Measurements from ENCODE around the gene LANCL2. TPM values are rescaled to one million over a fixed set of nuclear protein-coding genes. Genes with fewer than 3 reads are reported as not detected.

Gene LANCL2
- total and polyA plus RNA-seq, 2 of the 4 experiments (the other 2 are of a cell fraction): 11.7 to 17.9 TPM

DNA sequence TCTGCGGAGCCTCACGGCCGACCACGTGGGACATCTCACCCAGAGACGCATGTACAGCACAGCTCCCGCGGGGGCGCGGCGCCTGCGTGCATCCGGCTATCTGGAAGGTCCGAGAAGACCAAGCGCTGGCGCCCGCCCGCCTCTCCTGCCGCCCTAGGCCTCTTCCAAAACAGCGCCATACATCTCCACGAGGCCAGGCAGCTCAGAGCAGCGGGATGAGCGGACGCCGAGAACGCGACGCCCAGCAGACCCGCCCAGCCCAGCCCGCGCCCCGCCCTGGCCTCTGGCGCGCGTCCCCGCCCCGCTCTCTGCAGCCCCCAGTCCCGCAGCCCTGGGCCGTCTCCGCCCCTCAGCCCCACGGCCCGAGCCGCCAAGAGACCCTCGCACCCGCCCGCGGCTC is 20.3 kb upstream of the LANCL2 start:
- intact Hi-C loops (cut with micrococcal nuclease) (no loop called here), in situ Hi-C loops (cut with MboI; ENCODE audit: low sequenced_read_pairs) (no loop called here), dilution Hi-C loops (cut with HindIII; ENCODE audit: low sequenced_read_pairs, unreplicated experiment) (no loop called here)
- Histone ChIP-seq H3K4me1 (ENCODE audit: control insufficient read depth, insufficient read depth, low read length) (no peaks in the 10 kb centered on the region), H3K4ac (ENCODE audit: low read depth, low read length) (no peak overlapping the region), H2AK5ac (ENCODE audit: low read depth, low read length) (no peak overlapping the region), H3K14ac (replicated peaks; ENCODE audit: low read depth, low read length) (no peak overlapping the region), H3K56ac (ENCODE audit: extremely low read depth, insufficient read depth, low read length) (no peak overlapping the region), H3K4me3 (ENCODE audit: insufficient read depth, low read depth, low read length) (no peak overlapping the region), H3K36me3 (ENCODE audit: control insufficient read depth, insufficient read depth, low read length) (no peaks in the 10 kb centered on the region), H3K79me1 (ENCODE audit: low read depth in 1 of 2, low read length in 2 of 2) (no peaks in the 10 kb centered on the region), H2AFZ (replicated peaks; ENCODE audit: low read length, poor library complexity) (peak overlapping the region; percentile 51), H3K4me2 (ENCODE audit: low read depth, low read length) (no peak overlapping the region), H3K9me1 (ENCODE audit: insufficient read depth, low read length) (no peaks in the 10 kb centered on the region), H2BK15ac (ENCODE audit: low read depth, low read length) (no peak overlapping the region), H4K5ac (ENCODE audit: low read depth, low read length) (no peak overlapping the region), H3K27me3 (ENCODE audit: control insufficient read depth, insufficient read depth, low read length) (peaks cover 3% of the 10 kb centered on the region), H3K9ac (ENCODE audit: low read depth, low read length) (no peak overlapping the region), H3K9me3 (ENCODE audit: control insufficient read depth, insufficient read depth, low read length) (peaks cover 6% of the 10 kb centered on the region), H2BK120ac (ENCODE audit: low read depth, low read length) (no peak overlapping the region), H4K8ac (ENCODE audit: low read depth in 2 of 2, low read length in 2 of 2) (no peak overlapping the region), H2BK20ac (ENCODE audit: low read depth, low read length) (no peak overlapping the region), H3K18ac (ENCODE audit: low read depth, low read length) (no peak overlapping the region), H4K91ac (ENCODE audit: insufficient read depth, low read depth, low read length) (no peak overlapping the region), H3K27ac (ENCODE audit: insufficient read depth, low read length) (no peak overlapping the region), H4K20me1 (ENCODE audit: insufficient read depth, low read length) (no peaks in the 10 kb centered on the region), H2AK9ac (replicated peaks; ENCODE audit: low read depth, low read length, poor library complexity) (no peak overlapping the region), H3K23ac (ENCODE audit: low read depth, low read length) (no peak overlapping the region), H2BK5ac (ENCODE audit: low read depth, low read length, poor library complexity, severe bottlenecking) (no peak overlapping the region)
- BruUV-seq (replicated peaks): no TSS peak
- WGBS, 2 experiments (ENCODE audit: extremely low coverage in 2 of 2, insufficient read length in 1 of 2): 68% methylated on average over 7 of the region's 46 CpGs; no CpG with 5 or more reads in 1 of the 2 experiments
- CTCF ChIA-PET: no interaction called here
- TF ChIP-seq MAZ (IDR thresholded peaks at IDR 0.05; ENCODE audit: borderline replicate concordance, low read depth, low read length) (no peak), FOS (IDR thresholded peaks at IDR 0.05; ENCODE audit: low read depth, low read length) (no peak), SMC3 (IDR thresholded peaks at IDR 0.05; ENCODE audit: low read depth, low read length) (no peak), NFE2L2 (IDR thresholded peaks at IDR 0.05; ENCODE audit: low read depth, low read length) (no peak), RCOR1 (IDR thresholded peaks at IDR 0.05; ENCODE audit: insufficient replicate concordance, low read length) (no peak), POLR2A (IDR thresholded peaks at IDR 0.05; ENCODE audit: low read depth, low read length) (no peak), CEBPB (IDR thresholded peaks at IDR 0.05; ENCODE audit: low read depth, low read length) (no peak), MAFK (IDR thresholded peaks at IDR 0.05; ENCODE audit: low read depth, low read length) (no peak), BHLHE40 (IDR thresholded peaks at IDR 0.05; ENCODE audit: low read depth, low read length) (no peak), RAD21 (IDR thresholded peaks at IDR 0.05; ENCODE audit: low read length) (no peak), MXI1 (IDR thresholded peaks at IDR 0.05; ENCODE audit: borderline replicate concordance, low read depth, low read length) (no peak), RFX5 (IDR thresholded peaks at IDR 0.05; ENCODE audit: low read depth, low read length) (no peak), CHD1 (IDR thresholded peaks at IDR 0.05; ENCODE audit: low read depth, low read length) (no peak)
- TF ChIP-seq, protein P1, sequence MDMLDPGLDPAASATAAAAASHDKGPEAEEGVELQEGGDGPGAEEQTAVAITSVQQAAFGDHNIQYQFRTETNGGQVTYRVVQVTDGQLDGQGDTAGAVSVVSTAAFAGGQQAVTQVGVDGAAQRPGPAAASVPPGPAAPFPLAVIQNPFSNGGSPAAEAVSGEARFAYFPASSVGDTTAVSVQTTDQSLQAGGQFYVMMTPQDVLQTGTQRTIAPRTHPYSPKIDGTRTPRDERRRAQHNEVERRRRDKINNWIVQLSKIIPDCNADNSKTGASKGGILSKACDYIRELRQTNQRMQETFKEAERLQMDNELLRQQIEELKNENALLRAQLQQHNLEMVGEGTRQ (IDR thresholded peaks at IDR 0.05; ENCODE audit: low read depth, low read length): no peak
- TF ChIP-seq, protein P2, sequence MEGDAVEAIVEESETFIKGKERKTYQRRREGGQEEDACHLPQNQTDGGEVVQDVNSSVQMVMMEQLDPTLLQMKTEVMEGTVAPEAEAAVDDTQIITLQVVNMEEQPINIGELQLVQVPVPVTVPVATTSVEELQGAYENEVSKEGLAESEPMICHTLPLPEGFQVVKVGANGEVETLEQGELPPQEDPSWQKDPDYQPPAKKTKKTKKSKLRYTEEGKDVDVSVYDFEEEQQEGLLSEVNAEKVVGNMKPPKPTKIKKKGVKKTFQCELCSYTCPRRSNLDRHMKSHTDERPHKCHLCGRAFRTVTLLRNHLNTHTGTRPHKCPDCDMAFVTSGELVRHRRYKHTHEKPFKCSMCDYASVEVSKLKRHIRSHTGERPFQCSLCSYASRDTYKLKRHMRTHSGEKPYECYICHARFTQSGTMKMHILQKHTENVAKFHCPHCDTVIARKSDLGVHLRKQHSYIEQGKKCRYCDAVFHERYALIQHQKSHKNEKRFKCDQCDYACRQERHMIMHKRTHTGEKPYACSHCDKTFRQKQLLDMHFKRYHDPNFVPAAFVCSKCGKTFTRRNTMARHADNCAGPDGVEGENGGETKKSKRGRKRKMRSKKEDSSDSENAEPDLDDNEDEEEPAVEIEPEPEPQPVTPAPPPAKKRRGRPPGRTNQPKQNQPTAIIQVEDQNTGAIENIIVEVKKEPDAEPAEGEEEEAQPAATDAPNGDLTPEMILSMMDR (conservative IDR thresholded peaks at IDR 0.05; ENCODE audit: low read depth, low read length): no peak
- TF ChIP-seq, protein P3, sequence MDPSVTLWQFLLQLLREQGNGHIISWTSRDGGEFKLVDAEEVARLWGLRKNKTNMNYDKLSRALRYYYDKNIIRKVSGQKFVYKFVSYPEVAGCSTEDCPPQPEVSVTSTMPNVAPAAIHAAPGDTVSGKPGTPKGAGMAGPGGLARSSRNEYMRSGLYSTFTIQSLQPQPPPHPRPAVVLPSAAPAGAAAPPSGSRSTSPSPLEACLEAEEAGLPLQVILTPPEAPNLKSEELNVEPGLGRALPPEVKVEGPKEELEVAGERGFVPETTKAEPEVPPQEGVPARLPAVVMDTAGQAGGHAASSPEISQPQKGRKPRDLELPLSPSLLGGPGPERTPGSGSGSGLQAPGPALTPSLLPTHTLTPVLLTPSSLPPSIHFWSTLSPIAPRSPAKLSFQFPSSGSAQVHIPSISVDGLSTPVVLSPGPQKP (IDR thresholded peaks at IDR 0.05; ENCODE audit: borderline replicate concordance, low read depth, low read length): no peak
- POLR2A ChIA-PET (ENCODE audit: unreplicated experiment): no interaction called here
- DNase-seq (no peak), ATAC-seq (ENCODE audit: low read depth) (no peak)

All from IMR-90 (cell line).